GM18502 (cell line): Measurements from ENCODE around the gene STAT6.

Experiments
- ATAC-seq: cut with Tn5 transposase; IDR thresholded peaks from one replicate; pipeline ENCODE4 v1.9.1; 2021; ENCODE audit warnings: mild to moderate bottlenecking; ENCODE audit not compliant: unreplicated experiment, poor library complexity

The STAT6 gene

GRCh38 chr12:57104292-57104910 lies 6.8 kb downstream of the STAT6 start:
- ATAC-seq, result no peak

GRCh38 chr12:57103856-57104255 lies 7.3 kb downstream of the STAT6 start:
- ATAC-seq, result no peak

GRCh38 chr12:57101892-57102695 lies 9.1 kb downstream of the STAT6 start:
- ATAC-seq, result no peak

GRCh38 chr12:57099766-57100165 lies 11.4 kb downstream of the STAT6 start:
- ATAC-seq, result no peak

DNA sequence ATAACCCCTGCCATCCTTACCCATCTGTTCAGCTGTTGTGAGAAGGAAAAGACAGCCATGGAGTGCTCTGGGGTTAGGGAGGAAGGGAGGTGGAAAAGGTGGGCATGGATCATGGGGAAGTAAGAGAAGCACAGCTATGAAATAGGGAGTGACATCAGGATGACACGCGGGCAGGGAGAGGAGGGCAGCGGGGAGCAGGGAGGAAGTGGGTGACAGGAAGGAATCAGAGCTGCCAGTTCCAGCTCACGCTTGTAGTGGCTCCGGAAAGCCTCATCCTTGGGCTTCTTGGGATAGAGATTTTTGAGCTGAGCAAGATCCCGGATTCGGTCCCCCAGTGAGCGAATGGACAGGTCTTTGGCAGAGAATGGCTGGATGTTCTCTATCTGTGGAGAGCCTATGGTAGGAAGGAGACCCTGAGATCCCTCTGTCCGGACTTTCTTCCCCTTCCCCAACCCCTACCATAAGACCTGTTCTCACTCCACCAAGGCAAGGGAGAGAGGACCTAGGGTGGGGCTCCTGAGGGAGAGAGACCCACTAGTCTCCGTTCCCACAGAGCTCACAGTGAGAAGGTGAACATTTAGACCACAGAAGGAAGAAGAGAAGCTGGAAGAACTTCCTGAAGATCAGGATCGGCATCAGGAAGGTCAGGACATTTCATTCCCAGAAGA lies 12.0 kb downstream of the STAT6 start:
- ATAC-seq, result no peak

DNA sequence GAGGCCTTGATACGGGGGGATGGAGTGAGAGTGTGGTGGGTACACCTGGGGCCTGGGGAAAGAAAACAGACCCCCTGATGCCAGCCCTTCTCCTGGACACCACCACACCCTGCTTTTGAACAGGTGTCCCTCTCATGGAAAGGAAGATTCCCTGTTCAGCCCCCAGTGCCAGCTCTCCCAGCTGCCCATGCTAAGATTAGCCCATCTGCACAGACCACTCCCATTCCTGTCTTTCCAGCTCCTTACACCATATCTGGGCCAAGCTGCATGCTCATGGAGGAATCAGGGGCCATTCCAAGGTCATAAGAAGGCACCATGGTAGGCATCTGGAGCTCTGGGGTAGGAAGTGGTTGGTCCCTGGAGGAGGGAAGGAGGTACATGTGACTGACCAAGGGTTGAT lies 12.6 kb downstream of the STAT6 start:
- ATAC-seq, result no peak

DNA sequence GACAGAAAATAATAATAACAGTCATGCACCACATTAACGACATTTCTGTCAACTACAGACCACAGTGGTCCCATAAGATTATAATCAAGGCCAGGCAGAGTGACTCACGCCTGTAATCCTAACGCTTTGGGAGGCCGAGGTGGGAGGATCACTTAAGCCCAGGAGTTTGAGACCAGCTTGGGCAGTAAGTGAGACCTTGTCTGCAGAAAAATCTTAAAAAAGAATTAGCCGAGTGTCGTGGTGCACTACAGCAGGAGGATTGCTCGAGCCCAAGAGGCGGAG lies 13.7 kb downstream of the STAT6 start:
- ATAC-seq, result no peak

DNA sequence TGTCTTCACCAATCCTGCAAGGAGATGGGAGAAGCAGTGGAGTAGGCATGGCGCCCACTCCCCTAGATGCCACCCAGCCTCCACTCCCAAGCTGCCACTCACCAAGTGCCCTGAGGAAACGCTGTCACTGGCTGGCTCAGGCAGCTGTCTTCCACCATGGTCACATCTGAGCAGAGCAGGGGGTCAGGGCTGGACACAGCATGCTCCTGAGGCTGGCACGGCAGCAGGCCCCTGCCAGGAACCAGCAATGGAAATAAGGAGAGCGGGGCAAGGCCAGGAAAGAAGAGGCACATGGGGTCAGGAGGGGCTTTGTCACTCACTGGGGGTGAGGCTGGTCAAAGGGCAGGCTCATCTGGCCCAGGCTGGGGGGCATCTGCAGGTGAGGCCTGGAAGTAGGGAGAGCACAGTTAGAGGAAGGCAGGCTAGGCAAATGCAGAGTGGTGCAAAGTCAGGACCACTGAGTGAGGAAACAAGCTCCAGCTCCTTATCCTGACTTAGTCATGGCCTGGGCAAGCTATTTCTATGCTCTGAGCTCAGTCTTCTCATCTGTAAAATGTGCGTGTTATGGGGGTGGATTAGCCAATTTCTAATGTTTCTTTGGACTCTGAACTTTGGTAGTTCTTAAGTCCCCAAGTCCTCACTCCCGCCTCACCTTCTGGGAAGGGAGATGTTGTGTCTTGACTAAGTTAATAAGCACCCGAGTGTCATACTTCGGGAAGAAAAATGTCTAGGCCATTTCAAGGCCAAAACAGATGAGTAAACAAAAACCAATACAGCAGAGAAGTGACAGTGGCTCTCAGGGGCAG lies 14.2 kb downstream of the STAT6 start:
- no peak for ATAC-seq

GRCh38 chr12:57096099-57096572 lies 15.0 kb downstream of the STAT6 start:
- ATAC-seq, result no peak

DNA sequence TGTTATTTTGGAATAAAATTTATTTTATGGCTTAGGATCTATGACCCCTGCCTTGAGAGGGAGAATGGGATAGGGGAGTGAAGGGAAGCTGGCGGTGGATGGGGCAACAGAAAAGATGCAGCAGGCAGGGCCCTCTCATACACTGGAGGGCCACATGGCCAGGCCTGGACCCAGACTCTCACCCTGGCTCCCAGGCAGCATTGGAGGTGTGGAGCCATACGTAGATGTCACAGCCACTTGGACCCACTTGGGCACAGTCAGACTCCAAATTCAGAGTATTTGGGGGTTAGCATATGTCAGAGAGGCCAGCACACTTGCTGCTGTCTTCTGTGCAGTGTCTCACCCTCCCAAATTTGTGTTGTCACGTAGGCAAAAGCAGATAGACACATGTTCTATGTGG lies 15.7 kb downstream of the STAT6 start:
- ATAC-seq, result no peak

- ATAC-seq, result no peak
Measured at GRCh38 chr12:57094208-57095160, 16.7 kb downstream of the STAT6 start.

DNA sequence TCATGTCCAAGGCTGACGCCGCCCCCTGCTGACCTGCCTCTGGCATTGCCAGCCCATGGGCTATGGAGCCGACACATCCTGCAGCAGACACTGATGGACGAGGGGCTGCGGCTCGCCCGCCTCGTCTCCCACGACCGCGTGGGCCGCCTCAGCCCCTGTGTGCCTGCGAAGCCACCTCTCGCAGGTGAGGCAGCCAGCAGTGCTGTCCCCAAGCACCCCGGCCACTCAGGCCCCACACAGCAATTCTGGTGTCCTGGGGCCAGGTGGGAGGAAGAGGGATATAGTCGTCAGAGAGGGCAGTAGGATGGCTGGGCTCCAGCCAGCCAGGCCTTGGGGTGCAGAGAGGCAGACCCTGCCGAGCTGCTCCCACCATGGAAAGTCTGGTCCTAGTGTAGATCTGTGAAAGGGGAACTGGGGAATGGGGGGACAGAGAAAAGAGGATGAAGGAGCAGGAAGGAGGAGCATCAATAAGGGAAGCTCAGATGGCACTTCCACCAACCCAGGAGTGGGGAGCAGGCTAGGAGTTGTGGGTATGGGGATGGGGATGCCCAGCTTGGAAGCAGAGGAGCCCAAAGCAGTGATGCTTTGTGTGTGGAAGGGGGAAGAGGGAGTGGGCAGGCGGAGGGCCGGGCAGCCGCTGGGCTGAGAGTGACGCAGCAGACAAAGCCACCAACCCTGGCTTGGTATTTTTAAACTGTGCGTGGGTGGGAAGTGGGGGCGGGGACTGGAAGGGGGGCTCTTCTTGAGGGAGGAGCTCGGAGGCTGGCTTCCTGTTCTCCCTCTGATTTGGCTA lies 17.6 kb downstream of the STAT6 start:
- ATAC-seq, result peak; percentile 36

DNA sequence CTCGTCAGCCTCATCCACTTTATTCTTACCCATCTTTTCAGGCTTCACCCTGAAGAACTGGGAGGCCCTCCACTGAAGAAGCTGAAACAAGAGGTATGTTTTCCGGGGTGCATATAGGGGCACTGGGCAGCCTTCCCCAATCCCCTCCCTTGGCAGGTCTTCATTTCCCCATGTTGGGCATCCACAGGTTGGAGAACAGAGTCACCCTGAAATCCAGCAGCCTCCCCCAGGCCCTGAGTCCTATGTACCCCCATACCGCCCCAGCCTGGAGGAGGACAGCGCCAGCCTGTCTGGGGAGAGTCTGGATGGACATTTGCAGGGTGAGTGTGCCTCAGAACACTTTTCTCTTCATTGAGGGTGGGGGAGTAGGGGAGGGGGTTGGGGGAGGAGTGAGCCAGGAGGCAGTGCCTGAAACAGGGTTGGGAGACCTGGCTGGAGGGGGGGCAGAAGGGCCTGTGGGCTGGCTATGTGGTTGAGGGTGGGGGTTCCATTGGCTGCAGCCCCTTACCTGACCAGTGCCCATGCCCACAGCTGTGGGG lies 18.2 kb downstream of the STAT6 start:
- no peak for ATAC-seq

DNA sequence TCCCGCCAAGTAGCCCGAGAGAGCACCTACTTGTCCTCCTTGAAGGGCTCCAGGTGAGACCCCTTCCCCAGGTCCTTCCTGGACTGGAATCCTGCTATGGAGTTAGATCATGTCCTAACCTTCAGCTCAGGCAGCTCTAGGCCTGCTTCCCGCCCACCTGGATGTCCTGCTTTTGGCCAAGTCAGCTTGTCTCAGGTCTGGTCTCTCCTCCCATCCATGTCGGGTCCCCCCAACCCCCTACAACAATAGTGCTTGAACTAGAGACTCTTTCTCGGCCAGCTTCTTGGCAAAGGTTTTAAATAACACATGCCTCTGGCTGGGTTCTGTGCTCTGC lies 18.7 kb downstream of the STAT6 start:
- no peak for ATAC-seq

DNA sequence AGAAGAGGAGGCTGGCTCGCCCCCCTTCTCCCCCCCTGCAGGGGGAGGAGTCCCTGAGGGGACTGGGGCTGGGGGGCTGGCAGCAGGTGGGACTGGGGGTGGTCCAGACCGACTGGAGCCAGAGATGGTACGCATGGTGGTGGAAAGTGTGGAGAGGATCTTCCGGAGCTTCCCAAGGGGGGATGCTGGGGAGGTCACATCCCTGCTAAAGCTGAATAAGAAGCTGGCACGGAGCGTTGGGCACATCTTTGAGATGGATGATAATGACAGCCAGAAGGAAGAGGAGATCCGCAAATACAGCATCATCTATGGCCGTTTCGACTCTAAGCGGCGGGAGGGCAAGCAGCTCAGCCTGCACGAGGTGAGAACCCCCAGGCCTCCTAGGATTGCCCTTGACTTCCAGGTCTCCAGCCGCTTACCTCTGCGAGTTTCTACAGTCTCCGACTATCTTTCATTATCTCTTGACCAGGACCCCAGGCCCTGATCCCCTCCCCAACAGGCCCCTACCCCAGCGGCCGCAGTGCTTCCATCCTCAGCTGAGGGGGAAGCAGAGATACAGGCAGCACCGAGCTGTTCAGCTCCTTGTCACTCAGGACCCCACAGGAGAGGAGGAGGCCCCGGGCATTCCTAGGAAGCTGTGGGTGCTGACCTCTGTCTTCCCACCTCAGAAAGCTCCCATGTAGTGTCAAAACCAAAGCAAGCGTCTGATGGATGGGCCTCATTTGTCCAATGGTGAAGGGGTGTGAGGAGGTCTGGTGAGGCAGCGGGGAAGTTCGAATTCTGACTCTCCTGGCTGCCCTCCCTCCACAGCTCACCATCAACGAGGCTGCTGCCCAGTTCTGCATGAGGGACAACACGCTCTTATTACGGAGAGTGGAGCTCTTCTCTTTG lies 19.3 kb downstream of the STAT6 start:
- ATAC-seq, result no peak

DNA sequence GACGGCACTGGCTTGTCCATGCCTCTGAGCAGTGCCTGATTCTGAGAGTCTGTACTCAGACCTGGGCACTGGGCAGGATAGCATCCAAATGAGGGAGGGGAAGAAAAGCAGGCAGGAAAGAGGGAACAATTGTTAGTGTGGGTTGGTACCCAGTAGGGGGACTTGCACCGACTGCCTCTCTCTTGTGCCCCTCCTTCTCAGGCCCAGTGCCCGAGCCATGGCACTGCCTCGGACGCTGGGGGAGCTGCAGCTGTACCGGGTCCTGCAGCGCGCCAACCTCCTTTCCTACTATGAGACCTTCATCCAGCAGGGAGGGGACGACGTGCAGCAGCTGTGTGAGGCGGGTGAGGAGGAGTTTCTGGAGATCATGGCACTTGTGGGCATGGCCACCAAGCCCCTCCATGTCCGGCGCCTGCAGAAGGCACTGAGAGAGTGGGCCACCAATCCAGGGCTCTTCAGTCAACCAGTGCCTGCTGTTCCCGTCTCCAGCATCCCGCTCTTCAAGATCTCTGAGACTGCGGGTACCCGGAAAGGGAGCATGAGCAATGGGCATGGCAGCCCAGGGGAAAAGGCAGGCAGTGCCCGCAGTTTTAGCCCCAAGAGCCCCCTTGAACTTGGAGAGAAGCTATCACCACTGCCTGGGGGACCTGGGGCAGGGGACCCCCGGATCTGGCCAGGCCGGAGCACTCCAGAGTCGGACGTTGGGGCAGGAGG lies 20.1 kb downstream of the STAT6 start:
- ATAC-seq, result no peak

DNA sequence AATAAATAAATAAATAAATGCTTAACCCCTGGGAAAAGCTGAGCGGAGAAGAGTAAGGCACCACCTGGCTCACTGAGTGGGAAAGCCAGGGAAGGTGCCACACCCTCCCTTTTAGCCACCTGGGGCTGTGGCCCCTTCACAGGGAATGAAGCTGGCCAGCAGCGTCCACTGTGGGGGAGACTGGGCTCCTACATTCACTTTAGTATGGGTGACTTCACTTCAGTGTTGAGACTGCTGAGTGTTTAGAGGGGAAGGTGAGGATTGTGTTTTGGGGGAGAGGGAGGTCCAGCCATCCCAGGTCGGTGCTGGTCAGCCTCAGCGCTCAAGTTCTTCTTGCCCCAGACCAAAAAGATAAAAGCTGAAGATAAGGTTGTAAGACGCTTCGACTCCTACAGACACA lies 20.7 kb downstream of the STAT6 start:
- ATAC-seq, result no peak
